ENCODE measurements around the gene TAS2R1.
"Not testable (repeated sequence)": the region's sequence is repeated elsewhere in the genome, so short reads cannot be mapped to it uniquely, and the experiment has no call there.

The TAS2R1 gene

DNA sequence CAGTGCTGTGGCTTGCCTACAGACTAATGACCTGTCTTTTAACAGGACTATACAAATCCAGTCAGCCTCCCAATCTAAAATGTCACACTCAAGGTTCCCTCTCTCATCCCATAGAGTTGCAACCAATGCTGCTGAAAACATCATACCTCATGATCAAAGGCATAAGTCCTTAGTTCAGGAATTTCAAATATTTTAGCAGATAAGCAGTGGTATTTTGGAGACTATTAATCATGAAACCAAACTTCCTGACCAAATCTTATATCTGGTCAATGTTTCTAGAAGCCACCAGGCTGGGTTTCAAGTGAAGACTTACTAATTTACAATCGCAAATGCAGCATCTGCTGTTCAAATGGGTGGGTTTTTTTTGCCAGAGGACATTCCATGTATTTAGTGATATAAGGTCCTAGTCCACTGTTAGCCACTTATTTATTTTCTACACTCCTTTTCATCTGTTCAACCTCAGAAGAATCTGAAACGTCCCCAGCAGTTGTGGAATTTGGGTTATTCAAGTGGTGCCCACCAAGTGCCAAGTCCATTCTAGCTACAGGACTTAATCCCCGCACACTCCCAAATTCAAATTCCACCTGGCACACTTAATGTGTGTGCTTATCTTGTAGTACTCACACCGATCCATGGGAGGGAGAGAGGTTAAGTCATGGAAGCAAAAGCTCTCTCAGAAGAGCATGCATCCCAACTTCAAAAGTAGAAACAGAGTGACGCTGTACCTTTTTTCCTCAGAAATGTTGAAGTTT is 5.8 kb downstream of the TAS2R1 start:
- no peak overlapping the region for H3K27ac ChIP-seq
- no peak for DNase-seq (ENCODE audit: low read depth, low spot score)

DNA sequence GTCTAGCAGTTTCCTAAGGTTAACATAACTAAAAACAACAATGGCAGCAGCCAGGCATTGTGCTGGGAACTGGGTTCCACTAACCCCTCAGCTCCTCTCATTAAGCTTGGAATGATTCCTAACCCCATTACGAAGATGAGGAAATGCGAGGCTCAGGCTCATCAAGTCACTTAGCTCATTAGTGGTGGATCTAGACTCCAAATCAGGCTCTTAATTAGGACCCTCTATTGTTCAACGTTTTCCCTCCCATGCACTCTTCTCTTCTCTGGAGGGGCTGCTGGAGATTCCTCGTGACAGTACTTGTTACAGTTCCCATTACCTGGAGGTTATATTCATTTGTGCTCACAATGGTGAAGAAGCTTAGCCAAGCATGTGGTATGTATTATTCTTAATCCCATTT is 6.5 kb downstream of the TAS2R1 start:
- no peak overlapping the region for H3K27ac ChIP-seq

DNA sequence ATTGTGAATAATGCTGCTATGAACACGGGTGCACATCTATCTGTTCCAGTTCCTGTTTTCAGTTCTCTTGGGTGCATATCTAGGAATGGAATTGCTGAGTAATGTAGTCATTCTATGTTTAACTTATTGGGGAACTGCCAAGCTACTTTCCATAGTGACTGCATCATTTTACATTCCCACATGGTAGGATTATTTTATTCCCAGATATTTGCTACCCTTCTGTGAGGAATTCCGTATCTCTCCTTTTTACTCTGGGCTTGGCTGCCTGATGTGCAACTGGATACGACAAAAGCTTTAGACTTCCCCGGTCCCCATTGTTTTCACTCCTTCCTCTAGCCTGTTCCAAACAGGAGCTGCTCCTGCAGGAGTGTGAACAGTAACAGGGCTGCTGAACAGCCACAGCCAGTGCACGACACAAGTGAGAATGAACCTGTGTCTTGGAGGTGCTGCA is 7.2 kb downstream of the TAS2R1 start:
- H3K27ac ChIP-seq = no peak overlapping the region
- DNase-seq (ENCODE audit: low read depth, low spot score) = no peak

More for the DNA sequence above, 6.5 kb downstream of the TAS2R1 start:
- no peak for DNase-seq (ENCODE audit: low read depth, low spot score)

DNA sequence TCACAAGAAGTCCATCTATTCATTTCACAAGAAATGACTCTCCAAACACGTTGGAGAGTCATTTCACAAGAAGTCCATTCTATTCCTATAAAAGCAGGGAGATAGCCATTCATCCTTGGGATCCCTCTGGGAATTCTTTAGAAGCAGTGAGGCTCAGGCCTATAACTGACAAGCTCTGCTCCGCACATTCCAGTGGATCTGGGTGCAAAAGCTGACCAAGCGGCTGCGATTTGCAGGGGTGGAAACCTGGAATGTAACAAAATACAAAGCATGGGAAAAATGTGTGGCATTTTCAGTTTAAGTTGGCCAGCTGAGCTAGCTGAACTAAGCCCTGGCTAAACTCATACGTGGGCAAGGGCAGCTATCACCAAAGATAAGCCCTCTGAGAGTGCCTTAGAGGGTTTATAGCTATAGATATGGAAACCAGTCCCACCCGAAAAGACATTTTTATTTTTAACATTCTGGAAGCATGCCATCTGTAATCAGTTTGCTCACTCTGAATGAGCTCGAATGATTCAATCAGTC is 8.7 kb downstream of the TAS2R1 start:
- DNase-seq (ENCODE audit: low read depth, low spot score) = no peak
- H3K27ac ChIP-seq = no peak overlapping the region

DNA sequence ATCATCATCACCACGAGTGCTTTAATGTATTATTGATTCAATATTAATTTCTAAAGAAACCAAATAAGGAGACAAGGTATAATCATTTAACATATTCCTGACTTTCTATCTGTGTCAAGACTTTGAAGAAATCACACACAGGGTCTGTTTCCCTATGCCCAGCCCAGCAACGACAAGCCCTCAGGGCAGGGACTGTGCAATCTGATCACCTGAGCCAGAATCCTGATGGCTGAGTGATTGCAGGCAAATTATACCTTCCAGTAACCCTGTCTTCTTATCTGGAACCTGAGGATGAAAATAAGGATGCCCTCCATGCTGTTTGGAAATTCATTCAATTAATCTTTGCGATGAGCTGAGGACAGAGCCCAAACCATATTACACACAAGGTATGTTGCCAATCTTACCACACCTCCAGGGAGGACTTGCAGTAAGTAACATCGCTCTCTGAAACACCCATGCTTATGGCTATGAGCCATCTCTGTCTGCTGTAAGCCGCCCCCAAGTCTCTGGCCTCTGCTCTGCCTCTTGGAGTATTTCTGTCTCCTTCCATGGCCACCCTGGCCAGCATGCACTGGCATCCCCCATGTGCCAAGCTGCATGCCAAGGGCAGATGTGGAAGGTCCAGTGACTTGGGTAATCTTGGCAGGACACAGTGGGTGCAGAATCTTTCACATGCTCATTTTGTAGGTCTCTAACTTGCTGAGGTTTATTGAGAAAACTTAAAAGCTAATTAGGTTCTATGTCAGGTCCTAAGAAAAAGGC is 10.6 kb downstream of the TAS2R1 start:
- no peak for DNase-seq (ENCODE audit: low read depth, low spot score)
- no peak overlapping the region for H3K27ac ChIP-seq

DNA sequence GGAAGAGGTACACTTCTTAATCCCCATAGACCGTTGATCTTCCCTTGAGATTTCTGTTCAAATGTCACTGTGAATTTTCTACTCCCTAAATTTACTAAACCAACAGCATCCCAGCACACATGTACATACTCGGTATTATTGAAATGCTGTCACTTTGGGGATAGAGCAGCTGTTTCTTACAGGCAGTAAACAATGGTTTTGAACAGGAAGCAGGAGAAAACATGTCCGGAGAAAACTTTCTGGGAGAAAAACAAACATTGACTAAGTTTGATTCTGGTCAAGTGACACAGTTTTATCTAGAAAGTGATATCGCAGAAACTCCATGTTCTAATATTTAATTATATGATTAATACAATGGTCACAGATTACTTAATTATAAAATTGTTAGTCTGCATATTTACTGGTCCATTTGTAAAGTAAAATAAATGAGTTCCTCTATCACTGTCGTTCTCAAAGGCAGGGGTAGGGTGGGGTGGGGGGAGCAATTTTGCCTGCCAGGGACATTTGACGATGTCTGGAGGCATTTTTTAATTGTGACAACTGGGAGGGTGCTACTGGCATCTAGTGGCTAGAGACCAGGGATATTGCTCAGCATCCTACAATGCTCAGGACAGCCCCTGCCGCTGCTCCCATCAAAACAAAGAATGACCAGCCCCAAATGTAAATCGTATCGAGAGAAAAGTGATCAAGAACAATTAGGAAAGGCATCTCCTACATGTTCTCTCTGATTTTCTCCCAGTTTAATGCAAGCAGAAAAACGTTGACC is 12.2 kb downstream of the TAS2R1 start:
- DNase-seq (ENCODE audit: low read depth, low spot score) = no peak
- H3K27ac ChIP-seq = no peak overlapping the region

DNA sequence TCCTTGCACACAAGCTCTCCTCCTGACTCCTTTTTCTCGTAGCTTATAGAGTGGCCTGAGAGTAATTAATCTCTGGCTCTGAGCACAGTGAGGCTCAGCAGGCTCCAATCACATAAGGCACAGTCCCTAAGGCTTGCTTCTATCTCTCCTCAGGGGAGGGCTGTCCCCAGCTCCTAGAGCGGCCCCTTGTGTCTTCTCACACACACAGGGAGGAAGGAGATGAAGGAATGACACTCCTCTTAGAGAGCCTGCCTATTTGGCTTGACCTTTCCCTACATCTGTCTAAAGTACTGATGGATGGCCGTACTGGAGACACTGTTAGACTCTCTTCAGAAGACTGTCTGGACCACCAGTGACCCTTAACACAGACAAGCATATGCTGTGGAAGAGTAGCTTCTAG is 12.9 kb downstream of the TAS2R1 start:
- no peak for DNase-seq (ENCODE audit: low read depth, low spot score)
- no peak overlapping the region for H3K27ac ChIP-seq

DNA sequence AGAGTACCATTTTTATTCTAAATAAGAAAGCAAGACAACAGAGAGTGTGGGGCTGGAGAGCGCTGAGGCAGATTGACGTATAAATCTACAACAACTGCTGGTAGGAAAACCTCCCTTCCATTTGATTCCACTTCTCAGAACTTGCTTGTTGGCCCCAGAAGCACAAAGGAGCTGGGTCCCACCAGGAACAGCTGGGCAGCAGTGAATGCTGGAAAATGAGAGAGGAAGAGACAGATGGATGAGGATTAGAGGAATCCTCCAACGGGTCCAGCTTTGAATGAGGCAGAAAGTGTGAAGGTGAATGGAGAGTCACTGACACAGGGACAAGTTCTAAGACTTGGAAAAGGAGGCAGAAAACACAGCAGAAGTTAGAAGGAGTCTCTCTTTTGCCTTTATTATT is 14.8 kb downstream of the TAS2R1 start:
- H3K27ac ChIP-seq = no peak overlapping the region
- DNase-seq (ENCODE audit: low read depth, low spot score) = no peak

DNA sequence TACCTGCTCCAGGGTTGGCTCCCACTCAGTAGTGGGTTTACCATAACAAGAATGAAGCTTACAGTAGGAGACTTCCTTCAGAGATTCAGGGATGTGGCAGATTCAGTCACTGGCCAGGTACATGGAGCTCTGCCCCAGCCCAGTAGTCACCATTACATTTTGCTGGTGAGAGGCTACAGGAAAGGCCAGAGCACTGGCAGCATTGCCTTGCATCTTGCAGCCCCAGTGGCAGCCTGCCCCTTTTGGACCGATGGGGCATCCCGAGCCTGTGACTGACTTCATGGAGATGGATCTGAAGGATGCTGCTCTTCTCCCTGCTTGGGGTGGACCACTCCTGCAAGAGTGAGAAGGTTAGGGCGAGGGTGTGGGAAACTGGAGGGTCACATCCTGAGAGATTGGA is 16.8 kb downstream of the TAS2R1 start:
- H3K27ac ChIP-seq = no peak overlapping the region
- no peak for DNase-seq (ENCODE audit: low read depth, low spot score)

DNA sequence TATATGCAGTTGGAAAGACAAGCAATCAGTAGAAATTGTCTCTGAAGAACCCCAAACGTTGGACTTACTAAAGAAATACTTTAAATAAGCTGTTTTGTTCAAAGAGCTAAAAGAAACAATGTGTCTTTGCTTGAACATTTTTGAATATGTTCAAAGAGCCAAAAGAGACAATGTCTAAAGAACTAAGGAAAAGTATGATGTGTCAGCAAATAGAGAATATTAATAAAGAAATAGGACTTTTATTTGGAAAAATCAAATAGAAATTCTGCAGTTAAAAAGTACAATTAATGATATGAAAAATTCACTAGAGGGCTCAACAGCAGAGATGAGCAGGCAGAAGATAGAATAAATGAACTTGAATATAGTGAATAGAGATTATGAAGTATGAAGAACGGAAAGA is 19.2 kb downstream of the TAS2R1 start:
- DNase-seq (ENCODE audit: low read depth, low spot score) = no peak
- H3K27ac ChIP-seq = no peak overlapping the region

DNA sequence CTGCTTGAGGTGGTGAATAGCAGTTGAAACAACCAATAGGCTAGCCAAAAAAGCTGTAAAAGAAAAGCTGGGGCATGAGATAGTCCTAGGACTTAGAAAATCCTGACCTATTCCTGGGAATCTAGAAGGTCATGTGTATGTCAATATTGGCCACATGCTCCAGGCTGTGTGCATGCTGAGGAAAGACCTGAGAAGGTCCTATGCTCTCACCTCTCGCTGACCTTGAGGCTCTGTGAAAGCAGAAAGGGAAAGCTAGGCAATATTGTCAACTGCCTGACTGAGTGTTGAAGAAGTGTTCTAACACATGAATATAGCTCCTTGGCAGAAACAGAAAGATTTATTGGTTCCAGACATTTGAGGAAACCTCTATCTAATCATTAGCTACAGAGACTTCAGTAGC is 19.8 kb downstream of the TAS2R1 start:
- no peak for DNase-seq (ENCODE audit: low read depth, low spot score)
- no peak overlapping the region for H3K27ac ChIP-seq

DNA sequence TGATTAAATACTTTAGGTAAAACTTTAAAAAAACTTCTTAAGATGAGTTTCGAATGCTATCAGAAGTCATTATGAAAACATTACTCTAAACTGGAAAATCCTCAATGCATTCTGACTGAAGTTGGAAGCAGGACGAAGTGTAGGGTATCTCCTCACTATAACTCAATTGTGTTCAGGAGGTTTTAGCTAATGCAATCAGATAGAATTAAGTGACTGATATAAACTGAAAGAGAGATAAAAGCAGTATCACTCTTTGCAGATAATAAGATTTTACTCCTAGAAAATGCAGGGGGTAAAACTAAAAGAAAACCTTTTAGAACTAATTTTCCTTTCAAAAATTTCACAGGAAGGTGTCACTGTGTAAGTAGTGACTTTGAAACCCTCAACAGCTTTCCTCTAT is 22.1 kb downstream of the TAS2R1 start:
- no peak for DNase-seq (ENCODE audit: low read depth, low spot score)
- H3K27ac ChIP-seq = no peak overlapping the region

DNA sequence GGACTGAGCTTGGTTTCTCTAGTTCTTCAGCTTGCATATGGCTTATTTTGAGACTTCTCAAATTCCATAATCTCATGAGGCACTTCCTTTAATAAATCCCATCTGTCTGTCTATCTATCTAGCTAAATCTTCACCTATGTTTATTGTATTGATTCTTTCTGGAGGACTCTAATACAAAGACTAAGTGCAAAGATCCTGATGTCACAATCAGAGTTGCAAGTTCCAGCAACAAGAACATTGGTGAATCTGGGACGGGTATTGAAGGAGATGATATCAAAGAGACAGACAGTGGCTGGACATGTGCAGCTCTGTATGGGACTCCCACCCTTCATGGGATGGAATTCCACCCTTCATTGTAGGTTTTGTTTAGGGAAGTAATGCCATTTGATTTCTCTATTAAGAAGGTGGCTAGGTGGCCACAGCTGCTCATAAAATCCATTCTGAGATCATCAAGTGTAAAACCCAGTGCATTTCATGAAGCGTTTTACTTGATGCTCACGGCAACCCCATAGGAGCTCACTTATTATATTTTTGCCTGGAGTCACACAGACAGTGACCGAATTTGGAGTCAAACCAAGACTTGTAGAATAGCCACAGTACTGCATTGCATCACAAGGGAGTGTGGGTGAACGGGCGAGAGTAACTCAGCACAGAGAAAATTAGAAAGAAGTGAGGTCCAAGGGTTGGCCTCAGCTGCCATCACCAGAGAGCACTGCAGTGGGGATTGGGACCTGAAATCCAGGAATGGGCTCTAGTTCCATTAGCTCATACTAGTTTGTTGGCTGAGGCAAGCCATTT is 24.9 kb downstream of the TAS2R1 start:
- no peak overlapping the region for H3K27ac ChIP-seq
- no peak for DNase-seq (ENCODE audit: low read depth, low spot score)

DNA sequence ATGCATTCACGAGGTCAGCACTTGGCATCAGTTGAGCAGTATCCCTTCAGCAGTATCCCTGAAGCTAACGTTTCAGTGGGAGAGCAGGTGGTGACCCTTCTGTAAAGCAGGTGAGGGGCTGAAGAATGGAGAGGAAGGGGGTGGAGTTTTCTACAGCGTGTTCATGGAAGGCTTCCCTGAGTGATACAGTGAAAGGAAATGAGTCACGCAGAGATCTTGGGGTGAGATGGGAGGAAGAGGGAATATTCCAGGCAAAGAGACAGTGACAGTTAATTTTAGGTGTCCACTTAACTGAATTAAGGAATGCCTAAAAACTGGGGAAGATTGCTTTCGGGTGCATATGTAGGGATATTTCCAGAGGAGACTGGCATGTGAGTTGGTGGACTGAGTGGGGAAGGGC is 25.7 kb downstream of the TAS2R1 start:
- no peak overlapping the region for H3K27ac ChIP-seq
- no peak for DNase-seq (ENCODE audit: low read depth, low spot score)

DNA sequence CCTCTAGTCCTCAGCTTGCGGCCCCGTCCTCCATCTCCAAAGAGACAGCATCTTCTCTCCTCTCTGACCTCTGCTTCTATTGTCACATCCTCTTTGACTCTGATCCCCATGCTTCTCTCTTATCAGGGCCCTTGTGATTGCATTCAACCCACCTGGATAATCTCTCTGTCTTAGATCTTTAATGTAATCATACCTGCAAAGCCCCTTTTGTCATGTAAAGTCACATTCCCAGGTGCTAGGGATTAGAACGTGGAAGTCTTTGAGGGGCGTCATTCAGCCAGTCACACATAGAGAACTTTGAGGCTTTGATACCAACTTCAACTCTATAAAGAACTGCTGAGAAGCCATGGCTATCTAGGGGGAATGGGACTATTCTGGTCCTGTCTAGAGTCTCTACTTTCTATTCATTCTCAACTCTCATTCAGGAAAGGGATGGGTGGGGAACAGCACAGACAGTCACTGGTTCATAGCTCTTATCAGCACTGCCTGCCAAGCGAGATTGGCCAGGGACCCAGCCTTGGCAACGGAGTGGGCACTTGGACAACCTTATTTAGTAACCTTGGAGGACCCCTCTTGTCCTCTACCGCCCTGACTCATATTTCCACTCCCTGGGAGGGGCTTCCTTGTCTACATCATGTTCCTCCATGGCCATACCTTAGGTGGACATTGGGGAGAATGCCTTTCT is 29.0 kb downstream of the TAS2R1 start:
- no peak overlapping the region for H3K27ac ChIP-seq
- DNase-seq (ENCODE audit: low read depth, low spot score) = no peak

DNA sequence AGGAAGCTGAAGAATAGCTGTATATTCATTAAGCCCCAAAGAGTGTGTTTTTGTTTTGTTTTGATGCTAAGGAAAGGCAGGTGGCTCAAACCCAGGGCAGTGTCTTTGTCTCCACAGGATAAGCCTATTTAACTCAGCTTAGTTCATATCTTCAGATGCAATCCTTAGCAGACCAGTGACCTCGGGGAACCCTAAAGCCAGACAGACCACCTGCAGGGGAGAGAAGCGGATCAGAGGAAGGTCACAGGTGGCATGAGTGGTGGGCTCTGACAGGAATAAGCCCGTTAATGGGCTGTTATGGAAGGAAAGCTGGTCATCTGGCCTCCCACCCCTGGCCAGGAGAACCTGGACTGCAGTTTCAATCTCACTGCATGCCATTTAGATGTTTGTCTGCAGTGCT is 30.8 kb downstream of the TAS2R1 start:
- no peak for DNase-seq (ENCODE audit: low read depth, low spot score)
- no peak overlapping the region for H3K27ac ChIP-seq

DNA sequence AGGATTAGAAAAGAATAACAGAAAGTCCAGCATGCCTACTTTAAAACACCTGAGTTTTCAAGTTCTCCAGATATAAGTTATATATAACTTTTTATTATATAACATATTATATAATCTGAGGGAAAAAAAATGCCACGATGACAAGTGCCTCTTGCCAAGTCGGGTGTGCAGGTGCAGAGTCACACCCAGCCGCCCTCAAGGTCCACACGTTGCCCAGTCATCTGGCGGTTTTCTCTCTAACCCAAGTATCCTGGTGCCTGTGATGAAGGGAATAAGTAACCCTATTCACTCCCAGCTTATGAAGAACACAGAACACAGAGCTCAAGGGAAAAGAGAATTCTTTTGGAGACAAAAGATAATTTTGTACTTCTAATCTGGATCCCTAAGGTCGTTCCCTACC is 31.8 kb downstream of the TAS2R1 start:
- not testable (repeated sequence) for DNase-seq (ENCODE audit: low read depth, low spot score); H3K27ac ChIP-seq

DNA sequence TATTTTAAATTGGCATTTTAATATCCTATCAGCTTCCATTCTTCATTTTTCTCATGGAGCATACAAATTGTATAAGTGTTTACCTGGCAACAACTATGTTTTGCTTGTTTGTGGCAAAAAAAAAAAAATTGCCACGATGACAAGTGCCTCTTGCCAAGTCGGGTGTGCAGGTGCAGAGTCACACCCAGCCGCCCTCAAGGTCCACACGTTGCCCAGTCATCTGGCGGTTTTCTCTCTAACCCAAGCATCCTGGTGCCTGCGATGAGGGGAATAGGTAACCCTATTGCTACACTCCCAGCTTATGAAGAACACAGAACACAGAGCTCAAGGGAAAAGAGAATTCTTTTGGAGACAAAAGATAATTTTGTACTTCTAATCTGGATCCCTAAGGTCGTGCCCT is 32.8 kb downstream of the TAS2R1 start:
- H3K27ac ChIP-seq; DNase-seq (ENCODE audit: low read depth, low spot score): not testable (repeated sequence)

DNA sequence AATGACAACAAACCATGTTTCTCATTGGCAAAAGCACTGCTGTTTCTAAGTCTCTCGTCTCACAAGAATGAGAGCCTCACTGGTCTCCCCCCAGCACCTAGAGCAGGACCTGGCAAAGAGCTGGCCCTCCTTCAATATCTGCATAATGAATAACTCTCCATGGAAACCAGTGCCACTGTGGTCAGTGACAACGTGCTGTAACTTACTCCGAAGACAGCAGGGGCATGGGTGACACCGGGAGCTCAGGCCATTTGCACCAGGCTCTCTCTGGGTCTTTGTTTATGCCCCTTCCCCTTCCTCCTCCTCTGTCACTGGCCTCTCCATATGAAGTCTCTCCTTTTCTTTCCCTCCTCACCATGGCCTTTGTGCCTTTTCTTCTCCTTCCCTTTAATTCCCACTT is 33.3 kb downstream of the TAS2R1 start:
- DNase-seq (ENCODE audit: low read depth, low spot score) = no peak
- H3K27ac ChIP-seq = no peak overlapping the region

All from epithelial cell of prostate (primary cell).